K562 (cell line): Measurements from ENCODE around the gene PIK3R4. TPM values are rescaled to one million over a fixed set of nuclear protein-coding genes. Genes with fewer than 3 reads are reported as not detected.

Experiments used
- ATAC-seq: fragments of 200-7000 bp; cut with Tn5 transposase; 3 replicates; pipeline ENCODE4 v1.9.1; 2020; ENCODE audit warnings: moderate library complexity
- BruUV-seq: library from RNA; stranded (reverse); fragments of 400-500 nt; replicated peaks from 2 replicates; lab custom pipeline; 2021; lab: Mats Ljungman, UMichigan
- CTCF ChIA-PET: fragments of 300-600 bp; formaldehyde crosslinking; extraction: SDS; loops from one replicate; lab custom pipeline; 2021; ENCODE audit warnings: low intra/inter-chr PET ratio; lab: Yijun Ruan, JAX
- POLR2A ChIA-PET: fragments of 300-600, 350-650 bp; sonication (Branson Sonifier 250); formaldehyde crosslinking; extraction: SDS; loops from one replicate; lab custom pipeline; 2021; ENCODE audit warnings: antibody characterized with exemption, inconsistent platforms; lab: Yijun Ruan, JAX
- DNase-seq, 4 experiments: peaks; one replicate each; pipeline versions ENCODE4 v3.0.0 to v3.0.0-alpha.2; 2011 to 2018; ENCODE audit warnings: low spot score in 3 of 4, mixed read lengths in 3 of 4; ENCODE audit errors: extremely low read depth in 1 of 4
- FAIRE-seq: peaks from 2 replicates; lab custom pipeline; 2011; peaks lifted over from hg19 to GRCh38; lab: Jason Lieb, UNC
- H2AFZ ChIP-seq: 2 replicates; pipeline ENCODE4 v1.6.0; 2011; ENCODE audit warnings: low read depth, low read length, control low read depth, inconsistent platforms
- H3K27ac ChIP-seq: fragments of 200-600 bp; 3 replicates; pipeline ENCODE4 v1.8.0; 2011; ENCODE audit warnings: low read depth, mild to moderate bottlenecking, control low read depth, inconsistent platforms, low read length, moderate library complexity, mixed read lengths; ENCODE audit errors: extremely low read depth
- H3K27me3 ChIP-seq, 2 experiments: fragments of 300-600 bp in 1 of 2; 2 replicates in 1 of 2; 3 replicates in 1 of 2; pipeline versions ENCODE4 v1.6.0 to v1.8.0; 2011; ENCODE audit warnings: inconsistent platforms in 2 of 2, low read length in 2 of 2, mild to moderate bottlenecking in 1 of 2, mixed read lengths in 1 of 2, moderate library complexity in 1 of 2; ENCODE audit not compliant: control insufficient read depth in 2 of 2, insufficient read depth in 2 of 2
- H3K36me3 ChIP-seq: fragments of 300-600 bp; 3 replicates; pipeline ENCODE4 v1.8.0; 2011; ENCODE audit warnings: mild to moderate bottlenecking, low read length, inconsistent platforms; ENCODE audit not compliant: control insufficient read depth, insufficient read depth
- H3K4me1 ChIP-seq, 2 experiments: fragments of 200-600 bp in 1 of 2; replicated peaks in 1 of 2; 2 replicates in 1 of 2; 3 replicates in 1 of 2; pipeline versions ENCODE4 v1.5.1 to v1.8.0; 2011; ENCODE audit warnings: inconsistent platforms in 2 of 2, low read length in 2 of 2, mild to moderate bottlenecking in 1 of 2, mixed read lengths in 1 of 2, moderate library complexity in 1 of 2; ENCODE audit not compliant: control insufficient read depth in 2 of 2, insufficient read depth in 2 of 2
- H3K4me2 ChIP-seq: 2 replicates; pipeline ENCODE4 v1.6.1; 2011; ENCODE audit warnings: low read length, control low read depth, inconsistent platforms, mixed read lengths; ENCODE audit not compliant: insufficient read depth
- H3K4me3 ChIP-seq: fragments of 200-600 bp; sonication (generic), shearing (Covaris generic); 2 replicates; pipeline ENCODE4 v1.5.1; 2016; ENCODE audit warnings: control low read depth, inconsistent platforms
- H3K79me2 ChIP-seq: fragments of 200-600 bp; 3 replicates; pipeline ENCODE4 v1.8.0; 2011; ENCODE audit warnings: low read length, inconsistent platforms; ENCODE audit not compliant: control insufficient read depth, insufficient read depth
- H3K9ac ChIP-seq, 2 experiments: 2 replicates each; pipeline versions ENCODE4 v1.6.0 to v1.6.1; 2011; ENCODE audit warnings: low read depth in 2 of 2, low read length in 2 of 2, control low read depth in 1 of 2, inconsistent platforms in 1 of 2, mild to moderate bottlenecking in 1 of 2, mixed read lengths in 1 of 2; ENCODE audit not compliant: insufficient read depth in 1 of 2
- H3K9me1 ChIP-seq: one replicate; pipeline ENCODE4 v1.6.0; 2011; ENCODE audit warnings: inconsistent platforms, mild to moderate bottlenecking, low read length, moderate library complexity; ENCODE audit not compliant: control insufficient read depth, insufficient read depth
- H3K9me3 ChIP-seq: replicated peaks from 2 replicates; pipeline ENCODE4 v1.5.1; 2011; ENCODE audit warnings: low read depth, low read length, inconsistent platforms; ENCODE audit not compliant: control insufficient read depth, insufficient read depth
- H4K20me1 ChIP-seq: replicated peaks from 2 replicates; pipeline ENCODE4 v1.6.1; 2011; ENCODE audit warnings: low read length, inconsistent platforms, mixed read lengths; ENCODE audit not compliant: control insufficient read depth, insufficient read depth
- DDX20 ChIP-seq: fragments of 450-650 bp; IDR thresholded peaks from 2 replicates; pipeline ENCODE4 v1.6.1; 2016; ENCODE audit warnings: missing genetic modification characterization, low read depth, mild to moderate bottlenecking, missing compliant biosample characterization, moderate library complexity
- MTA3 ChIP-seq: fragments of 450-650 bp; formaldehyde crosslinking; IDR thresholded peaks from 2 replicates; pipeline ENCODE4 v1.6.1; 2017; ENCODE audit warnings: mild to moderate bottlenecking, borderline replicate concordance
- MYBL2 ChIP-seq, 2 experiments: fragments of 450-650 bp in 1 of 2; sonication (generic) in 1 of 2; formaldehyde crosslinking in 1 of 2; IDR thresholded peaks; 2 replicates each; pipeline versions ENCODE4 v1.6.1 to v1.8.1; 2017 to 2022; ENCODE audit warnings: borderline replicate concordance in 1 of 2, inconsistent platforms in 1 of 2, low read depth in 1 of 2, mild to moderate bottlenecking in 1 of 2, missing genetic modification reagents in 1 of 2, moderate library complexity in 1 of 2
- WGBS: fragments of 100-300 bp; shearing (Covaris generic); methylation state at CpG from one replicate; pipeline ENCODE4 v1.1.6; 2016; ENCODE audit warnings: low coverage, mixed read lengths; ENCODE audit not compliant: insufficient coverage; ENCODE audit errors: missing lambda C conversion rate; 5-methylcytosine and 5-hydroxymethylcytosine counted together
- in situ Hi-C: fragments of 300-500 bp; cut with MboI; formaldehyde crosslinking; loops from 4 replicates; pipeline ENCODE4 v1.15.0; 2018; ENCODE audit warnings: inconsistent platforms, mixed read lengths
- intact Hi-C: fragments of 100-400 bp; cut with micrococcal nuclease; formaldehyde crosslinking; loops from 2 replicates; pipeline ENCODE4 v1.14.2; 2022
- polyA plus RNA-seq, 8 experiments: library from polyadenylated mRNA; depleted of rRNA in 4 of 8; stranded (reverse) in 5 of 8; unstranded in 3 of 8; fragments of >200 nt; fragmentation: Nextera tagmentation in 2 of 8; fragmentation: Illumina TruSeq in 1 of 8; extraction: Ambion mirVana in 2 of 8; extraction: Trizol in 1 of 8; gene quantifications; 2 replicates each; pipeline versions ENCODE4 v1.2.1 to v1.2.3, GENCODE V29; 2011 to 2014; ENCODE audit warnings: inconsistent platforms in 1 of 8, missing spikeins in 1 of 8
- total RNA-seq, 7 experiments: library from RNA; depleted of rRNA in 6 of 7; stranded (reverse); fragments of >200 nt in 6 of 7; fragmentation: Illumina TruSeq in 2 of 7; extraction: Trizol in 2 of 7; gene quantifications; 2 replicates each; pipeline versions ENCODE4 v1.2.1 to v1.2.3, GENCODE V29; 2011 to 2021; ENCODE audit warnings: low replicate concordance in 1 of 7

Gene PIK3R4
- total and polyA plus RNA-seq, 9 of the 15 experiments (the other 6 are each of a cell fraction or from before 2014, with no cell fraction given): 20.6 to 45.8 (median 26.0) TPM

- no peaks in the 10 kb centered on the region for H3K9me1 ChIP-seq
- TF ChIP-seq MTA3: no peak
- TF ChIP-seq MYBL2 (IDR thresholded peaks at IDR 0.05; ENCODE audit: low read depth): no peak
- TF ChIP-seq MYBL2 (CRISPR knock-in tag; IDR thresholded peaks at IDR 0.05; ENCODE audit: borderline replicate concordance): no peak
- H2AFZ ChIP-seq: no peak overlapping the region
- H3K36me3 ChIP-seq: no peaks in the 10 kb centered on the region
- no TSS peak for BruUV-seq
- CTCF ChIA-PET: no interaction called here
- no peak for ATAC-seq
- in situ Hi-C loops: no loop called here
- no peak for FAIRE-seq
- H3K79me2 ChIP-seq: no peaks in the 10 kb centered on the region
- no peaks in the 10 kb centered on the region for H3K9me3 ChIP-seq
- no peak overlapping the region for H3K27ac ChIP-seq
- no peak overlapping the region for H3K4me3 ChIP-seq
- 26% methylated on average over 5 of the region's 5 CpGs for WGBS
- H4K20me1 ChIP-seq: no peaks in the 10 kb centered on the region
- POLR2A ChIA-PET: no interaction called here
- H3K4me2 ChIP-seq: no peak overlapping the region
- no peaks in the 10 kb centered on the region for H3K27me3 ChIP-seq
- H3K4me1 ChIP-seq: no peaks in the 10 kb centered on the region
- intact Hi-C loops: no loop called here
- no peak overlapping the region for H3K9ac ChIP-seq
- no peak for DNase-seq
These were observed 32.9 kb upstream of the PIK3R4 start for GRCh38 chr3:130779486-130779885.

- Histone ChIP-seq H3K79me2 (no peaks in the 10 kb centered on the region), H3K4me2 (no peak overlapping the region), H3K4me1 (no peaks in the 10 kb centered on the region), H2AFZ (no peak overlapping the region), H3K27me3 (no peaks in the 10 kb centered on the region), H3K36me3 (no peaks in the 10 kb centered on the region), H3K27ac (no peak overlapping the region), H4K20me1 (no peaks in the 10 kb centered on the region), H3K9ac (no peak overlapping the region), H3K9me1 (no peaks in the 10 kb centered on the region), H3K4me3 (no peak overlapping the region), H3K9me3 (no peaks in the 10 kb centered on the region)
- in situ Hi-C loops: no loop called here
- FAIRE-seq (no peak), DNase-seq (no peak), ATAC-seq (no peak)
- ChIA-PET POLR2A (no interaction called here), CTCF (no interaction called here)
- intact Hi-C loops: no loop called here
- WGBS: 75% methylated on average over 1 of the region's 1 CpG
- TF ChIP-seq DDX20 (tag): no peak
- BruUV-seq: no TSS peak
These were observed 32.4 kb upstream of the PIK3R4 start for GRCh38 chr3:130779031-130779430.
